ENCODE data around the gene OSCP1.

- TF ChIP-seq CTCF (IDR thresholded peaks at IDR 0.05 in 8 of 11, conservative IDR thresholded peaks at IDR 0.05 in 3 of 11), result no peak
- no peak for TF ChIP-seq POLR2A (IDR thresholded peaks at IDR 0.05)
- TF ChIP-seq POLR2AphosphoS5 (IDR thresholded peaks at IDR 0.05), result no peak
Observed at GRCh38 chr1:36472656-36473055, 22.4 kb upstream of the OSCP1 start.
